Measurements from ENCODE around the gene ANGPT4. TPM values are rescaled to one million over a fixed set of nuclear protein-coding genes. Genes with fewer than 3 reads are reported as not detected.
"Not testable (repeated sequence)": the region's sequence is repeated elsewhere in the genome, so short reads cannot be mapped to it uniquely, and the experiment has no call there.

Gene ANGPT4
- total RNA-seq, 1 donor from 2014 or later = 0.22 TPM

DNA sequence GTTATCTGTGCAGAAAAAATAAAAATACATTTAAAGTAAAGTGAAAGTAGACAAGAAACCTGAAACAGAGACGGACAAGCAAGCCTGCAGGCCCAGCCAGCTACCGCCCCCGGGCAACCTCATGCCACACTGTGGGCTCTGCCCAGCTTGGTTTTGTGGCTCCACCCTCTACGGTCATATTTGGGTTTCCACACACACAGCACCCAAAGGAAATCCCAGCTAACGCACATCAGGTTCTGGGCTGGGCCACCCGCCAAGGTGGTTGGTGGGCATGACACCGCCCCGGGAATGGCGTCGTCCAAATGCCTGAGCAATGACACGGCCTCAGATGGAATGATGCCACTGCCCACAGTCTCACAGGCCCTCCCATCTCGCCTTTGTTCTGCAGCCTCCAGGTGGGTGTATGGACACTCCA is 59.8 kb downstream of the ANGPT4 start:
- H3K27me3 Mint-ChIP-seq (ENCODE audit: unreplicated experiment) = no peaks in the 10 kb centered on the region
- no peak for DNase-seq
- H3K9me3 Mint-ChIP-seq (ENCODE audit: unreplicated experiment) = peaks cover 4% of the 10 kb centered on the region
- peaks cover 6% of the 10 kb centered on the region for H3K4me1 Mint-ChIP-seq (ENCODE audit: low read depth, unreplicated experiment)
- no peak overlapping the region for H3K27ac Mint-ChIP-seq (ENCODE audit: unreplicated experiment)
- TF ChIP-seq, protein P1, sequence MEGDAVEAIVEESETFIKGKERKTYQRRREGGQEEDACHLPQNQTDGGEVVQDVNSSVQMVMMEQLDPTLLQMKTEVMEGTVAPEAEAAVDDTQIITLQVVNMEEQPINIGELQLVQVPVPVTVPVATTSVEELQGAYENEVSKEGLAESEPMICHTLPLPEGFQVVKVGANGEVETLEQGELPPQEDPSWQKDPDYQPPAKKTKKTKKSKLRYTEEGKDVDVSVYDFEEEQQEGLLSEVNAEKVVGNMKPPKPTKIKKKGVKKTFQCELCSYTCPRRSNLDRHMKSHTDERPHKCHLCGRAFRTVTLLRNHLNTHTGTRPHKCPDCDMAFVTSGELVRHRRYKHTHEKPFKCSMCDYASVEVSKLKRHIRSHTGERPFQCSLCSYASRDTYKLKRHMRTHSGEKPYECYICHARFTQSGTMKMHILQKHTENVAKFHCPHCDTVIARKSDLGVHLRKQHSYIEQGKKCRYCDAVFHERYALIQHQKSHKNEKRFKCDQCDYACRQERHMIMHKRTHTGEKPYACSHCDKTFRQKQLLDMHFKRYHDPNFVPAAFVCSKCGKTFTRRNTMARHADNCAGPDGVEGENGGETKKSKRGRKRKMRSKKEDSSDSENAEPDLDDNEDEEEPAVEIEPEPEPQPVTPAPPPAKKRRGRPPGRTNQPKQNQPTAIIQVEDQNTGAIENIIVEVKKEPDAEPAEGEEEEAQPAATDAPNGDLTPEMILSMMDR (IDR thresholded peaks at IDR 0.05; ENCODE audit: partially characterized antibody, unreplicated experiment) = no peak
- peaks cover 9% of the 10 kb centered on the region for H3K36me3 Mint-ChIP-seq (ENCODE audit: unreplicated experiment)
- no peak overlapping the region for H3K4me3 Mint-ChIP-seq (ENCODE audit: unreplicated experiment)

DNA sequence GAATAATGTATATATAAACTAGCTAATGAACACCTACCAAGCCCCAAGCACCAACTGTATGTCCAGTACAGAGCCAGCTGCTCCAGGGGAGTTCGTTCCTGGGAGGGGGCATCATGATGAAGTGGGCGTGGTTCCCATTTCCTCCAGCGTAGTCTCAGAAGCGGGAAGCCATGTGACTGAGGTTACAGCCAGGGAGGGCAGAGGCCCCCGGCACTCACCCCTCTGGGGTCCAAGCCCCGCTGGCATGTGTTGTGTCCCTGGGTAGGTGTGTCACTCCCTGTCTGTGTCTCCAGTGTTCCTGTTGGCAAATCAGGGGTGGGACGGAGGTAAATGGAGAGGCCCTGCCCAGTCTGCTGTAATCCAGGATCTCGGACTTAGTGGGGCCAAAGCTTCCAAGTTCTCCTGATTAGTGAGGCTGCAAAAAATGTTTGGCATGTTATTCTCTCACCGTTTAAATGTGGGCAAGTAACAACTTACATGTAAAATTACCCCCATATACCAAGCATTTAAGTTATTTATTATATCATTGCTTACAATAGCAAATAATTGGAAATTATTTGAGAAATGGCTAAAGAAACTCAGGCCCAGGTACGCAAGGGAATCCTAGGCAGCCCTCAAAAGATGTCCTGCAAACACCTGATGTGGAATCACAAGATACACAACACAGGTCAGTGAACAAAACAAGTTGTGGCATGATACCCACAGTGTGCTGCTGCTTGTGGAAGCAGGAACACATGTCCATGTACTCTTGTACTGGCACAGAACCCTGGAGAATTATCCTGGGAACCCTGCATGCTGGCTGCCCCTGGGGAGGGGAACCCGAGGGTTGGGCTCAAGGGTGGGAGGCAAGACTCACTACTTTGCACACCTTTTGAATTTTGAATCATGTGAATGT is 60.4 kb downstream of the ANGPT4 start:
- peaks cover under 1% of the 10 kb centered on the region for H3K27me3 Mint-ChIP-seq (ENCODE audit: unreplicated experiment)
- DNase-seq = no peak
- peaks cover 9% of the 10 kb centered on the region for H3K4me1 Mint-ChIP-seq (ENCODE audit: low read depth, unreplicated experiment)
- H3K9me3 Mint-ChIP-seq (ENCODE audit: unreplicated experiment) = peaks cover 6% of the 10 kb centered on the region
- peaks cover 9% of the 10 kb centered on the region for H3K36me3 Mint-ChIP-seq (ENCODE audit: unreplicated experiment)
- TF ChIP-seq, protein P1 (IDR thresholded peaks at IDR 0.05; ENCODE audit: partially characterized antibody, unreplicated experiment) = no peak
- H3K4me3 Mint-ChIP-seq (ENCODE audit: unreplicated experiment) = no peak overlapping the region
- H3K27ac Mint-ChIP-seq (ENCODE audit: unreplicated experiment) = no peak overlapping the region

DNA sequence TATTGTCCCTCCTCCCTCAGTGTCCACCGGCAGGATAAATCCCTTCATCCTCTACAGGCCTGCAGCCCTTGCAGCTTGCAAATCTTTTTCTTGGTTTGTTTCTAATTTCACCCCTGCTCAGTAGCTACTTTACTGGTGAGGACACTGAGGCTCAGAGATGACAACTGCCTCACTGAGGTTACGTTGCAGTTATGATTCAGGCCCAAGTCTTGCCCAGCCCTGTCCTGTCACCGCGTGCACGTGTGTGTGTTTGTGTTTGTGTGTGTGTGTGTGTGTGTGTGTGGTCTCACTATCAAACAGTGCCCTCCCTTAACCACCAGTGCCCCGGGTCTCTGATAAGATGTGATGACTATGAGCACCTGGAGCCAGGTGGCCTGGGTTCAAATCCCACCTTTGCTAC is 61.5 kb downstream of the ANGPT4 start:
- peaks cover 7% of the 10 kb centered on the region for H3K4me1 Mint-ChIP-seq (ENCODE audit: low read depth, unreplicated experiment)
- peaks cover 9% of the 10 kb centered on the region for H3K36me3 Mint-ChIP-seq (ENCODE audit: unreplicated experiment)
- TF ChIP-seq, protein P1 (IDR thresholded peaks at IDR 0.05; ENCODE audit: partially characterized antibody, unreplicated experiment) = no peak
- peaks cover 5% of the 10 kb centered on the region for H3K27me3 Mint-ChIP-seq (ENCODE audit: unreplicated experiment)
- DNase-seq = no peak
- peaks cover 7% of the 10 kb centered on the region for H3K9me3 Mint-ChIP-seq (ENCODE audit: unreplicated experiment)
- no peak overlapping the region for H3K4me3 Mint-ChIP-seq (ENCODE audit: unreplicated experiment)
- H3K27ac Mint-ChIP-seq (ENCODE audit: unreplicated experiment) = peak overlapping the region; percentile 79

DNA sequence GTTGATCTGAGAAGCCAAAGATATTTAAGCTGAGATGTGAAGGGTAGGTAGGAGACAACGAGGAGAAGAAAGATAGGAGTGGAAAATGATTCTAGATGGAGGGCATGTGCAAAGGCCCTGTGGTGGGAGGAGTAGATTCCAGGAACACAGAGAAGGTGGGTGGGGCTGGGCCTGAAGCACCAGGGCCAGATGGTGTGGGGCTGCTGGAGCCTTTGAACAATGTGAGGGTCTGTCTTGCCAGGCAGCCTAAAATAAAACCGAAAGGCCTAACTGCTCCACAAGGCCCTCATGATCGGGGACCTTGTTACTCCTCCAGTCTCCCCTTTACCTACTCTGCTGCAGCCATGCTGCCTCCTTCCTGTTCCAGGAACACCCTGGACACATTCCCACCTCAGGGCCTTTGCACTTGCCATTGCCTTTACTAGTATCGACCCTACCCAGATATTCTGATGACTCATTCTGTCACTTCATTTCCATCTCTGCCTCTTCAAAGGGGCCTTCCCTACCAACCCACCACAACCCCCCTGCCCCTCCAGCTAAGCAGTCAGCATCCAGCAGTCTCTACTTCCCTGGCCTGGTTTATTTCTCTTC is 62.6 kb downstream of the ANGPT4 start:
- Mint-ChIP-seq H3K9me3 (ENCODE audit: unreplicated experiment) (peaks cover 7% of the 10 kb centered on the region), H3K27me3 (ENCODE audit: unreplicated experiment) (peaks cover 5% of the 10 kb centered on the region), H3K4me1 (ENCODE audit: low read depth, unreplicated experiment) (peaks cover 8% of the 10 kb centered on the region), H3K36me3 (ENCODE audit: unreplicated experiment) (peaks cover 9% of the 10 kb centered on the region), H3K27ac (ENCODE audit: unreplicated experiment) (no peak overlapping the region), H3K4me3 (ENCODE audit: unreplicated experiment) (no peak overlapping the region)
- TF ChIP-seq, protein P1 (IDR thresholded peaks at IDR 0.05; ENCODE audit: partially characterized antibody, unreplicated experiment) = no peak
- no peak for DNase-seq

DNA sequence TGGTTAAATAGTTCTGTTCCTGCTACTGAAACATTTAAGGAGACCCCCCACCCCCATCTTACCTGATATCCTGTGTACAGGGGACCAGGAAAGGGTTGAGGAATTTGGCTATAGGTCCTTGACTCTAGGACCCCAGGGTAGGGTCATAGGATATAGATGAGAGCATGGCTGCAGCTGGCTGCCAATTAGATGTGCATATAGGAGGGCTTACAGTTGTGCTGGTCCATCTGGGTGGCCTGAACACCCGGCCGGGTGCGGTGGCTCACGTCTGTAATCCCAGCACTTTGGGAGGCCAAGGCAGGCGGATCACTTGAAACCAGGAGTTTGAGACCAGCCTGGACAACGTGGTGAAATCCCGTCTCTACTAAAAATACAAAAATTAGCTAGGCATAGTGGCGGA is 67.4 kb downstream of the ANGPT4 start:
- peak overlapping the region; percentile 98 for H3K4me3 Mint-ChIP-seq (ENCODE audit: unreplicated experiment)
- H3K36me3 Mint-ChIP-seq (ENCODE audit: unreplicated experiment) = peaks cover 12% of the 10 kb centered on the region

More for the DNA sequence above, 67.4 kb downstream of the ANGPT4 start:
- H3K4me1 Mint-ChIP-seq (ENCODE audit: low read depth, unreplicated experiment) = peaks cover 15% of the 10 kb centered on the region
- DNase-seq = not testable (repeated sequence)
- H3K27ac Mint-ChIP-seq (ENCODE audit: unreplicated experiment) = peak overlapping the region; percentile 98
- H3K27me3 Mint-ChIP-seq (ENCODE audit: unreplicated experiment) = peaks cover 14% of the 10 kb centered on the region
- peaks cover 20% of the 10 kb centered on the region for H3K9me3 Mint-ChIP-seq (ENCODE audit: unreplicated experiment)

Measured in glutamatergic neuron (in vitro differentiated cells).